NT2/D1 (cell line): ENCODE data around the gene SNCB.

Source experiments
- DNase-seq: peaks from one replicate; pipeline ENCODE4 v3.0.0-alpha.2; 2011; ENCODE audit warnings: low read depth, low spot score
- H3K27me3 ChIP-seq: 2 replicates; pipeline ENCODE4 v1.6.0; 2011; ENCODE audit warnings: mild to moderate bottlenecking; ENCODE audit not compliant: insufficient read length, insufficient read depth
- H3K36me3 ChIP-seq: 2 replicates; pipeline ENCODE4 v1.6.1; 2011; ENCODE audit warnings: mild to moderate bottlenecking, low read length, mixed read lengths; ENCODE audit not compliant: insufficient read depth, insufficient read length
- H3K4me1 ChIP-seq: 2 replicates; pipeline ENCODE4 v1.5.1; 2011; ENCODE audit not compliant: insufficient read depth, insufficient read length
- H3K4me3 ChIP-seq: 2 replicates; pipeline ENCODE4 v1.5.1; 2011; ENCODE audit warnings: low read depth; ENCODE audit not compliant: insufficient read length
- H3K9ac ChIP-seq: 2 replicates; pipeline ENCODE4 v1.6.0; 2011; ENCODE audit warnings: low read depth; ENCODE audit not compliant: insufficient read length
- H3K9me3 ChIP-seq: 2 replicates; pipeline ENCODE4 v1.5.1; 2011; ENCODE audit warnings: mild to moderate bottlenecking, low read length; ENCODE audit not compliant: insufficient read depth
- SUZ12 ChIP-seq: IDR thresholded peaks from 2 replicates; pipeline ENCODE4 v1.6.1; 2011; ENCODE audit not compliant: insufficient read length, insufficient read depth; ENCODE audit errors: extremely low read depth
- YY1 ChIP-seq: IDR thresholded peaks from 2 replicates; pipeline ENCODE4 v1.6.1; 2011; ENCODE audit not compliant: insufficient read length, insufficient read depth
- ZNF274 ChIP-seq: IDR thresholded peaks from 2 replicates; pipeline ENCODE4 v1.6.1; 2011; ENCODE audit warnings: mild to moderate bottlenecking, low read depth, low read length

Gene SNCB

GRCh38 chr5:176573564-176574296 lies 56.6 kb downstream of the SNCB start:
- TF ChIP-seq YY1, result no peak
- no peak for TF ChIP-seq ZNF274
- no peak for TF ChIP-seq SUZ12
- peak; percentile 23 for DNase-seq
- H3K9ac ChIP-seq, result peak overlapping the region; percentile 36
- H3K36me3 ChIP-seq, result no peaks in the 10 kb centered on the region
- H3K9me3 ChIP-seq, result no peaks in the 10 kb centered on the region
- peaks cover 3% of the 10 kb centered on the region for H3K4me1 ChIP-seq
- no peak overlapping the region for H3K4me3 ChIP-seq
- H3K27me3 ChIP-seq, result no peaks in the 10 kb centered on the region
